Epithelial cell of proximal tubule (primary cell): ENCODE data around the gene SBK1. TPM values are rescaled to one million over a fixed set of nuclear protein-coding genes. Genes with fewer than 3 reads are reported as not detected.

Experiments
- DNase-seq: peaks from one replicate; pipeline ENCODE4 v3.0.0-alpha.2; 2011; ENCODE audit warnings: low read depth
- H3K4me3 ChIP-seq: 2 replicates; pipeline ENCODE4 v1.5.1; 2011; ENCODE audit warnings: low read depth, mild to moderate bottlenecking, low read length
- CTCF ChIP-seq: conservative IDR thresholded peaks from 2 replicates; pipeline ENCODE4 v1.5.1; 2012; ENCODE audit warnings: low read depth, mild to moderate bottlenecking, low read length
- total RNA-seq: library from RNA; depleted of rRNA; stranded (reverse); fragments of >200 nt; gene quantifications from 2 replicates; pipeline ENCODE4 v1.2.3, GENCODE V29; 2015

The SBK1 gene
- total RNA-seq, 1 donor from 2014 or later = 4.8 TPM

DNA sequence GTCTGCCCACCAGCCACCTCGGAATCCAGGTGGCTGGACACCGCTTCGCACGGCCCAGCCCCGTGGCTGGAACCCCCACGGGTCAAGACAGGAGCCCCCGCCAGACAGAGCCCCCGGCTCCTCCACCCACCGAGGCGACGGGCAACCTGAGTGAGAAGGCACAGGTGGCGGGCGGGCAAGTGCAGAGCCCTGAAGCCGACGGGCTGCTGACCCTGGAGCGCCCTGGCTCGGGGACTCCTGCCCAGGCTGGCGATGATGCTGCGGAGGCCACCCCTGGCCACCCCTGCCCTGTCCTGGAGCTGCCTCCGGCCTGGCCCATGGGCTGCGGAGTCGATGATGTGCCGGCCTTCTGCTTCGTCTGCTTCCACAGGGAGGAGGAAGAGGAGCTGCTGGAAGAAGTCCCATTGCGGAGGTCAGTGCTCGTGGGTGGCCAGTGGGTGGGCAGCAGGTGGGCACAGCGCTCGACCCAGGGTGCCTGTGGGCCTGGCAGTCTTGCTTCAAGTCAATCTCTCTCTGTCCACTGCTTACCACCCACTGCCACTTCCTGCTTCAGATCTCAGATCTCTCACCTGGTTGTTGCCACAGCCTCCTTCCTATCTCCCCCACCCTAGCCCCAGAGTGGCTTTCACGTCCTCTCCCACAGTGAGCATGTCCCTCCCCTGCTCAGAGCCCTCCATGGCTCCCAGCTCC is 33.1 kb upstream of the SBK1 start:
- DNase-seq = no peak
- TF ChIP-seq CTCF = no peak
- no peak overlapping the region for H3K4me3 ChIP-seq

GRCh38 chr16:28259781-28260150 is 32.6 kb upstream of the SBK1 start:
- no peak overlapping the region for H3K4me3 ChIP-seq
- no peak for DNase-seq
- no peak for TF ChIP-seq CTCF

DNA sequence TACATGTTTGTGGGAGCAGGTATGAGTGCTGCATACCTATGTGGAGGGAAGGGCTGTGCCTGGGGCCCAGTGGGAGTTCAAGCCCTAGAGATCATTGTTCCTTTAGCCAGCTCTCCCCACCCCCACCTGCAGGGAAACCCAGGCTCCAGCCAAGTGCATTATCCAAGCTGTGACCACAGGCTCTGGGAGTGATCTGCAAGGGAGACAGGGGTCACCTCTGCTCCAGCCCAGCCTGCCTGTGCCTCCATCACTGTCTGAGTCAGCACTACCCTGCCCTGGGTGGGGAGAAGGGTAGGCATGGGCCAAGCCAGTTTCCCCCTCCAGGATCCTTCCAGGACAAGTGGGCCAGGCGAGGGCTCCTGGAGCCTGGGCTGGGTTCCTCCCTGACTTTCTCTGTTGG is 32.1 kb upstream of the SBK1 start:
- no peak overlapping the region for H3K4me3 ChIP-seq
- TF ChIP-seq CTCF = no peak
- DNase-seq = no peak

- DNase-seq = no peak
Measured at GRCh38 chr16:28261942-28262341, 30.4 kb upstream of the SBK1 start.

GRCh38 chr16:28263305-28263704 is 29.0 kb upstream of the SBK1 start:
- H3K4me3 ChIP-seq = no peak overlapping the region
- no peak for DNase-seq
- no peak for TF ChIP-seq CTCF

More at GRCh38 chr16:28261942-28262341, 30.4 kb upstream of the SBK1 start:
- H3K4me3 ChIP-seq = no peak overlapping the region
- TF ChIP-seq CTCF = no peak

- no peak for TF ChIP-seq CTCF
- no peak overlapping the region for H3K4me3 ChIP-seq
- no peak for DNase-seq
Measured at GRCh38 chr16:28264656-28265055, 27.7 kb upstream of the SBK1 start.

DNA sequence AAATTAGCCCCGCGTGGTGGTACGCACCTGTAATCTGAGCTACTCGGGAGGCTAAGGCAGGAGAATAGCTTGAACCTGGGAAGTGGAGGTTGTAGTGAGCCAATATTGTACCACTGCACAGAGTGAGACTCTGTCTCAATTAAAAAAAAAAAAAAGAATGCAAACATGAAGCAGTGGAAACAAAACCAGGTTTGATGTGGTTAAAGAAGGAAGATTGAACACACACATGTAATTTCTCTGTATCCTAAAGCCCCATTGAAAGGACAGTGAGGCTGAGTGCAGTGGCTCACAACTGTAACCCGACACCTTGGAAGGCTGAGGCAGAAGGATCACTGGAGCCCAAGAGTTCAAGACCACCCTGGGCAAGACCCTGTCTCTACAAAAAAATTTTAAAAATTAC is 26.5 kb upstream of the SBK1 start:
- DNase-seq = no peak
- H3K4me3 ChIP-seq = no peak overlapping the region
- no peak for TF ChIP-seq CTCF
